Breast epithelium (tissue), 3 donors: Measurements from ENCODE around the gene SLC46A2.

Source experiments
- POLR2A ChIP-seq: fragments of 450-650 bp; IDR thresholded peaks from one replicate; pipeline ENCODE4 v1.6.1; 2016; ENCODE audit warnings: antibody characterized with exemption, mild to moderate bottlenecking, moderate library complexity
- POLR2AphosphoS5 ChIP-seq, 3 donors: sonication (generic); formaldehyde crosslinking; IDR thresholded peaks; one replicate each; pipeline ENCODE4 v1.6.1; 2017; ENCODE audit warnings: antibody characterized with exemption in 3 of 3
- TF ChIP-seq, protein P1 (sequence below), 3 donors: fragments of 450-650 bp; IDR thresholded peaks; one replicate each; pipeline ENCODE4 v1.5.1; 2016 to 2017; ENCODE audit warnings: antibody characterized with exemption in 3 of 3, mild to moderate bottlenecking in 3 of 3, moderate library complexity in 3 of 3

DNA sequence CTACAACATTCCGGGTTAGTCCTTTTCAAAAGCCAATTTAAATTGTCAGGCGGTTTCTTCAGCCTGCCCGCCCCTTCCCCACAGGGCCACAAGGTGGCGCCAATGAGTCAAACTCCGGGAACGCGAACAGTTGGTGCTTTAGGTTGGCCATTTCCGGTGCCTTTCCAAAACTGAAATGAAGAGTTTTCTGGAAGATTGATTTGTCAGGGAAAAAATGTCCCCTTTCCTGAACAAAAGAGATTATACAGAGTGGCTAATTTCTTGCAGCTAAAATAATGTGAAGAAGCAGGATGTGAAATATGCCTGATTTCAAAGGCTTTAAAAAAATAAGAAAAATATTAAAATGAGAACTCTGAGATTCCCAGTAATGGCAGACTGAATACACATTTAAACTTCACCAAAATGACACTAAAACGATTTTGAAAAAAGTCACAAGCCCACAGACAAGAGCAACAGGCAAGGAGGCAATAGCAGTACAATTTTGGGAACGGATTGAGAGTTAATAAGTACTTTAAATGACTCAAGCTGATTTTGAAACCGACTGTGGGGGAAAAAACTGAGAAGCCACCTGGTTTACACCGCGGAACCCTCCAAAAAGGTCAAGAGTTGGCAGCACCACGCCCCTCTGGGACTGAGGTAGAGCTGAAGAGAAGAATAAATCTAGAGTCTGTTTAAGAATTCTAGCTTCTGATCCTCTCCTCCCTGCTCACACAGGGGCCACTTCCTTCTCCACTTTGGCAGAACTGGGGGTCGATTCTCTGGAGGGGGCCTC lies 45.7 kb downstream of the SLC46A2 start:
- TF ChIP-seq, protein P1, sequence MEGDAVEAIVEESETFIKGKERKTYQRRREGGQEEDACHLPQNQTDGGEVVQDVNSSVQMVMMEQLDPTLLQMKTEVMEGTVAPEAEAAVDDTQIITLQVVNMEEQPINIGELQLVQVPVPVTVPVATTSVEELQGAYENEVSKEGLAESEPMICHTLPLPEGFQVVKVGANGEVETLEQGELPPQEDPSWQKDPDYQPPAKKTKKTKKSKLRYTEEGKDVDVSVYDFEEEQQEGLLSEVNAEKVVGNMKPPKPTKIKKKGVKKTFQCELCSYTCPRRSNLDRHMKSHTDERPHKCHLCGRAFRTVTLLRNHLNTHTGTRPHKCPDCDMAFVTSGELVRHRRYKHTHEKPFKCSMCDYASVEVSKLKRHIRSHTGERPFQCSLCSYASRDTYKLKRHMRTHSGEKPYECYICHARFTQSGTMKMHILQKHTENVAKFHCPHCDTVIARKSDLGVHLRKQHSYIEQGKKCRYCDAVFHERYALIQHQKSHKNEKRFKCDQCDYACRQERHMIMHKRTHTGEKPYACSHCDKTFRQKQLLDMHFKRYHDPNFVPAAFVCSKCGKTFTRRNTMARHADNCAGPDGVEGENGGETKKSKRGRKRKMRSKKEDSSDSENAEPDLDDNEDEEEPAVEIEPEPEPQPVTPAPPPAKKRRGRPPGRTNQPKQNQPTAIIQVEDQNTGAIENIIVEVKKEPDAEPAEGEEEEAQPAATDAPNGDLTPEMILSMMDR (IDR thresholded peaks at IDR 0.05), result peak; percentile 83 to 91 (median 90)
- TF ChIP-seq POLR2AphosphoS5 (IDR thresholded peaks at IDR 0.05), result no peak
- no peak for TF ChIP-seq POLR2A
